AG08395 (cell line): ENCODE measurements around the gene TRIM2.
A peak's percentile ranks its signal among the peaks of the same experiment; 100 is the strongest.

Source experiments
- DNase-seq: peaks from one replicate; pipeline ENCODE4 v3.0.0; 2012; ENCODE audit warnings: mixed read lengths, low spot score

TRIM2 gene

GRCh38 chr4:153337686-153338085, 133.4 kb downstream of the TRIM2 start:
- DNase-seq = no peak

- no peak for DNase-seq
Measured at GRCh38 chr4:153341575-153342090, 137.4 kb downstream of the TRIM2 start.

DNA sequence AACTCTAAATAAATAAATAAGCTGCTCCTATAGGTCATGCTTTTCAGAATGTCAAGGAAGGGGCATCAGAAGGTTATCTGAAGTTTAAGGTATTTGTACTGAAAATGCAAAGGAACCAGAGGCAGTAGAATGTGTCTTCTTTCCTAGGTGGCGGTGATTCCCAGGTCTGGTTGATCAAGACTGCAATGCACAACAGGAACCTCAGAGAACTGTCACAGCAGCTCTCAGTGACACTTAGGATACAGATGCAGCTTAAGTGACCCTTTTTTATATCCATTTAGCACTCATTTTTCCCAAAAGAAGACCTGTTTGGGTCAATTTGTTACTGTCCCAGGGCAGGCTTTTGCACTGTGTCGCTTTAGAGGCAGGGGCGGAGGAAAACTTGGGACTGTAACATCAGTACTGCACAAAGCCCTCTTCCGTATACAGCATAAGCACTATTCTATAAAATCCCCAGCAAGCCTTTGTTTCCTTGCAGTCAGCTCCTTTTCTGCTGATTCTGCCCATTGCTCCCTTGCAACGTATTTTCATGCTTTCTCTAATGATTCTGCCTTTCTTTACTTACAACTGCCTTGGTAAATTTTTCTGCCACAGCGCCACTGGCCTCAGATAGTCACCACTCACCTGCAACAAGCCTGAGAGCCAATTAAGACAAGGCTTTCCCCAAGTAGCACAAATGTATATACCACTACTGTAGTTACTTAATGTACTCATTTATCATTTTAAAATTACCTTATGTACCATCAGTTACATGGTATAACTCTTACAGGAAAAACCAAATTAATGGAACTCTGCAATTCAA, 138.7 kb downstream of the TRIM2 start:
- DNase-seq = no peak

DNA sequence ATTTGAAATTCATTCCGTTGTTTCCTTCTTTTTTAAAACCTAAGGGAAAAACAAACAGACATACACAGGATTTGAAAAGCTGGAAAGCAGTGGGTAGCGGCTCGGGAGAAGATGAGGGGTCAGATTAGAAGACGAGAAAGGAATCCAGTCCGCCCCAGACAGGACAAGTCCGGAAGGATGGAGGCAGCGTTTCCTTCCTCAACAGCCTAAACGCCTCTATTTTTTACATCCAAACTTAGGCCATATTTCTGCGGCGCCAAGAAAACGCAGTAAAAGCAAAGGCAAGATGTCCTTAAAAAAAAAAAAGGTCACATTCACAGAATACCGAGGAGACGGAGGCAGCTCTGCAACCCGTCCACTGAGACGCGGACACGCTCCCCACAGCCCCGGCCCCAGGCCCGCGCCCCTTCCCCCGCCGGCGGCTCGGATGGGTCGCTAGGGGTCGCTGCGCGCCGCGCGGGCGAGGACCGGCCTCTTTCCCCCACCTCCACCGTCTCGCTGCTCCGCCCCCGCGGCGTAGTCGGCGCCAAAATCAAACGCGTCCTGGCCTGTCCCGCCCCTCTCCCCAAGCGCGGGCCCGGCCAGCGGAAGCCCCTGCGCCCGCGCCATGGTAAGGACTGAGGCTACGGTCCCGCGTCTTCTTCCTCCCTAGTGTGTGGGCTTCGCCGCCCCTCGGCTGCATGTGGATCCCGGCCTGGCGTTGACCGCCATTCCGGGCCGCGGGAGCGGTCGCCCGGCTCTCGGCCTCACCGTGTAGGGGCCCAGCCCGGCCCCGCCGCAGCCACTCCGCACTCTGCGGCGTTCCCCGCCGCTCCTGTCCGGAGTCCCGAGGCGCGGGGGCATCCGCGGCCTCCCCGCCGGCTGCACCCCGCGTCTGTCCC, 140.1 kb downstream of the TRIM2 start, which contains the start of gene MND1:
Gene MND1 (plus strand): TSS at position 558 of the 881 bp plus-strand sequence. CDS start 50 bp downstream, at position 608.
- DNase-seq = peak; percentile 92

- peak; percentile 52 for DNase-seq
Measured at GRCh38 chr4:153345012-153345981, 141.1 kb downstream of the TRIM2 start.

DNA sequence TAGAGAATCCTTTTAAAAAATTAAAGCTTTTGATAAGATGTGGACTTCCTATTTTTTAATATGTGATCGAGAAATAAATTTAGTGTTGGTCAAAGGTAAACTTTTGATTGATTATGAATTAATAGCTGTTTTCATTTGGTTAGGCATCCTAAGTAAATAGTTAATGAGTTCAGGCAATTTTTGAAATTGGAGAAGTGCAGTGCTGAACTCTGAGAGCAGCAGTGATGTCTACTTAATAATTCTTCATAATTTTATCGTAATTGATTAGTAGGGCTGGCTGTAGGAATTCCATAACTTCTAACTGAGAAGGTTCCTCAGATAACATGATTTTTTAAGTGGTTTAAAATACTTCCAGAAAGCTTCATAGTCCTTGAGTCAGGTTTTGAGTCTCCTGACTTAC, 141.8 kb downstream of the TRIM2 start:
- no peak for DNase-seq

GRCh38 chr4:153346563-153346962, 142.3 kb downstream of the TRIM2 start:
- no peak for DNase-seq

DNA sequence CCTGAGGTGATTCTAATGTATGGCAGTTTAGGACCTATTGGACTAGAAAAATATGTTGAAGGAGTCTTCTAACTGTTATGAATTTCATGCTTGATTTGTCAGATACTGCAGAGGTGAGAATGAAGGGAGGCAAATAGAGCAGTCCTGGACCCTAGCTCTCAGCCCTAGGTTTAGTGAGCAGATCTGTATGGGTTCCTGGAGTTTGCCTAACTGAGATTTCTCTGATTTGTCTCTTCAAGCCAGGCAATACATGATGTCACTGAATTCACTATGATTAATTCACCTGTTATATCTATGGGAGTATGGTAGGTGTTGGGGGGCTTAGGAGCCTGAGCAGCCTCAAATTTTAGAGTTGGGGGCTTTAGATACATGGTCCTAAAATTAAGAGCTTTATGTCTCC, 142.9 kb downstream of the TRIM2 start:
- no peak for DNase-seq

DNA sequence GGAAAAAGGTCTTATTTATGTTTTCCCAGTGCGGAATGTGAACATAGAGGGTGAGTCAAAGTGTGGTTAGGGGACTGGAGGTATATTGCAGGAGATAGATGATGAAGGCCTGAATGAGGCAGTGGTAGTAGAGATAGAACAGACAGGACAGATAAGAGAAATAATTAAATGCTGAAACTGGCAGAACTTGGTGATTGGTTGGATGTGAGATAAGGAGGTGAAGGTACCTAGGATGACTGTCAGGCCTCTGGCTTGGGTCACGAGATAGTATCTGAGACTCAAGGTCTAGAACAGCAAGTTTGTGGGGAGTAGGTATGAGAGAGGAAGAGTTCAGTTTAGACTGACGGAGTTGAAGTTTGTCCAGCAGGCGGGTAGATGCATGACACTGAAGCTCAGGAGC, 143.8 kb downstream of the TRIM2 start:
- no peak for DNase-seq

DNA sequence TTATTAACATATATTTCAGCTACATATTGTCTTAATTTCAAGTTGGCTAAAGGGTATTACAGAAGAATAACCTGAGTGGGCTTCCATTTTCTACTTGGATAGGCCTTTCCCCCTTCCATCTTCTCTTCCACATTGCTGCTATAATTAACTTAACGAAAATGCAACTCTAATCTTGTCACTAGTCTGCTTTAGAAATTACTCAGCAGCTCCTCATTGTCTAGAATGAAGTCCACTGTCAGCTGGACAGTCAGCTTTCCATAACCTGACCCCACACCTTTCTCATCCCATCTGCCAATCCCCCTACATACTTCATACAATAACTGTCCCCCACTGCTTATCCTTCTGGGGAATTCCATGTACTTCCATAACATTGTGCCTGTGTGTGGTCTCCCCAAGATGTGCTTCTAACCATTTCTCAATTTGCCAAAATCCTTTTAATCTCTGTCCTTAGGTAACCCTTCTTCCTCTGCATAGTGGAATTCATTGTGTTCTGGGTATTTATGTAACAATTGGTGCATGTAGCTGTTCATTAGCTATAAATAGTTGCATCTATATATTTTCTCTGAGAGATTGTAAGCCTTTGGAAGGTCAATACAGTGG, 145.1 kb downstream of the TRIM2 start:
- DNase-seq = no peak

GRCh38 chr4:153362184-153362583, 157.9 kb downstream of the TRIM2 start:
- DNase-seq = no peak

GRCh38 chr4:153364061-153364460, 159.8 kb downstream of the TRIM2 start:
- DNase-seq = no peak

DNA sequence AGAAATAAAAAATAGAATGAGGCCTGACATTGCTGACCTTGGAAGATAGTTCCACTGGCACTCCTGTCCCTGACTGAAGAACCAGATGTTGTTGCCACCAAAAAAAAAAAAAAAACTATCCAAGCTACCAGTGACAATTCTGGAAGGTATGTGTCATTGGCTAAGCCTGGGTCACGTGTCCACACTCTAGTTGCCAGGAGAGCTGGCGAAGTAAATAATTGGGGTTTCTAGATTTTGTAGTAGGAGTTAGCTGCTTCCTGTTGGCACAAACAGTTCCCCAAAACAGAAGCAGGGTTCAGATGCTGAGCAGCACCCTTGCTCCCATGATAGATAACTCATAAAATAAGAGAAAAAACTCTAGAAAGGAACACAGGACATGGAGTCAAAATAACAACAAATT, 160.8 kb downstream of the TRIM2 start:
- no peak for DNase-seq

- no peak for DNase-seq
Measured at GRCh38 chr4:153366486-153366885, 162.2 kb downstream of the TRIM2 start.

GRCh38 chr4:153367092-153367491, 162.8 kb downstream of the TRIM2 start:
- no peak for DNase-seq

- no peak for DNase-seq
Measured at GRCh38 chr4:153369021-153369420, 164.8 kb downstream of the TRIM2 start.

DNA sequence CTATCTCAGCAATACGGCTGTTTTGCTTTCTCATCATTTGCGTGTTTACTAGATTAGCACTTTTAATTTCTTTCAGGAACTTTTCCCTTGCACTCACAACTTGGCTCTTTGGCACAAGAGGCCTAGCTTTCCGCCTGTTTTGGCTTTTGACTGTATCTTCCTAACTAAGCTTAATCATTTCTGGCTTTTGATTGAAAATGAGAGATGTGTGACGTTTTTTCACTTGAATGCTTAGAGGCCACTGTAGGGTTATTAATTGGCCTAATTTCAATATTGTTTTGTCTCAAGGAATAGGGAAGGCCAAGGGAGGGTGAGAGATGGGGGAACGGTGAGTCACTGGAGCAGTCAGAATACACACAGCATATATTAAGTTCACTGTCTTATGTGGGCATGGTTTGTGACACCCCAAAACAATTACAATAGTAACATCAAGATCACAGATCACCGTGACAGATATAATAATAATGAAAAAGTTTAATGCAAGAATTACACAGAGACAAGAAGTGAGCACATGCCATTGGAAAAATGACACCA, 167.5 kb downstream of the TRIM2 start:
- no peak for DNase-seq

DNA sequence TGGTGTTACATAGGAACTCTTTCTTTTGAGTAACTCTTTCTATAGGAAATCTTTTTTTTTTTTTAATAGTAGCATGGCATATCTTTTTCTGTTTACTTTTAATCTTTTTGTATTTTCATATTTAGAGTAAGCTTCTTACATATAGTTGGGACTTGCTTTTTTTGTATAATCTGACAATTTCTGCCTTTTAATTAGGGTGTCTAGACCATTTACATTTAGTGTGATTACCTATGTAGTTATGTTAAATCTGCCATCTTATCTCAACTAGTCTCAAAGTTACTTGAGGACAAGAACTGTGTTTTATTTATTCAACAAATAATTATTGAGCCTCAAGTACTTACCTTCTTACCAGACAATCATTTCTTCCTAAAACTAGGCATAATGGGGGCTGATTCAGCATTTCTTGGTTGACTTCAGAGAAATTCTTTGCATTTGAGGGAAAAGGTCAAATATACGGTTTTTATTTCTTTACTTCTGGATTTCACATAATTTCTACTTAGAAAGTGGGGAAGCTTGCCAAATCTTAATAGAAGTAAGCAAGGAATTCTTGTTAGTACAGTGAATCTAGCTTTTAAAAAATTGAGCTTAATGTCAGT, 168.8 kb downstream of the TRIM2 start:
- no peak for DNase-seq

- peak; percentile 29 for DNase-seq
Measured at GRCh38 chr4:153374442-153374841, 170.2 kb downstream of the TRIM2 start.

GRCh38 chr4:153375303-153375702, 171.1 kb downstream of the TRIM2 start:
- DNase-seq = no peak

GRCh38 chr4:153383131-153383530, 178.9 kb downstream of the TRIM2 start:
- DNase-seq = peak; percentile 10
